ENCODE measurements around the gene HBE1. TPM values are rescaled to one million over a fixed set of nuclear protein-coding genes. Genes with fewer than 3 reads are reported as not detected.

Gene HBE1
- total RNA-seq, 1 donor from 2014 or later, result not detected

DNA sequence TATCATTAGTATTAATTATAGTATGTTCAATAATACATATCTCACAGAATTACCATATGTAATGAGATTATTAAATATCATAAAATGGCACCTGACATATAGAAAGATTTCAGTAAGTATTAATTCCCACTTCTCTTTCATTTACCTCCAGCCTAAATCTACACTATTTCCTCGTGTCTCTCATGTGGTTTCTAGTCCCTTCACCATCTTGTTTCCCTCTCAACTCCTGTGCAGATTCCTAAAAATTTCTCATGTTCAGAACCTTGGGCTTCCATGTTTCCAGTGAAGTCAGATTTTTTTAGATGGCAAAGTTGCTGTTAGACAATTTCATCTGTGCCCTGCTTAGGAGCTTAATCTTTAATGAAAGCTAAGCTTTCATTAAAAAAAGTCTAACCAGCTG, 14.1 kb upstream of the HBE1 start:
- Histone ChIP-seq H3K27me3 (ENCODE audit: control insufficient read depth, insufficient read depth, low read length) (no peaks in the 10 kb centered on the region), H3K4me3 (ENCODE audit: low read depth, low read length) (no peak overlapping the region)

DNA sequence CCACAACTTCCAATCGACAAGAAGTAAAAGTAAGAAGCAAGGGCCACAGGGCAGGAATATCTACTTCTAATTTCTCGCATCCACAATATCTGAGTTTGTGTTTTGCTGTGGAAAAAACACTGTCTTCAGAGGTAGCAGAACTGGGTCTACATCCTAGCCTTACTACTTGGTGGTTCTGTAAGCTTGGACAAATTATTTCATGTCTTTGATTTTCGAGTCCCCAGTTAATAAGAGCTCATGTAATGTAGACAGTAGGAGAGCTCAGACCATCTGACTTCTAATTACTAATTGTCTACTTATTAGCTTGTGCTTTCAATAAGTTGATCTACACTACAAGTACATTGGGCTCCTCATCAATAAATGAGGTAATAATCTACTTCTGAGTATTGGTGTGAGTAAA, 13.3 kb upstream of the HBE1 start:
- DNase-seq (ENCODE audit: low read depth), result no peak
- no peaks in the 10 kb centered on the region for H3K36me3 ChIP-seq (ENCODE audit: control insufficient read depth, insufficient read depth, low read length)
- no peak overlapping the region for H3K4me3 ChIP-seq (ENCODE audit: low read depth, low read length)
- H3K27me3 ChIP-seq (ENCODE audit: control insufficient read depth, insufficient read depth, low read length), result no peaks in the 10 kb centered on the region
- TF ChIP-seq CTCF (IDR thresholded peaks at IDR 0.05; ENCODE audit: insufficient read depth, low read length, poor library complexity, severe bottlenecking), result no peak

More for the DNA sequence above, 14.1 kb upstream of the HBE1 start:
- no peak for DNase-seq (ENCODE audit: low read depth)
- no peaks in the 10 kb centered on the region for H3K36me3 ChIP-seq (ENCODE audit: control insufficient read depth, insufficient read depth, low read length)
- TF ChIP-seq CTCF (IDR thresholded peaks at IDR 0.05; ENCODE audit: insufficient read depth, low read length, poor library complexity, severe bottlenecking), result no peak

DNA sequence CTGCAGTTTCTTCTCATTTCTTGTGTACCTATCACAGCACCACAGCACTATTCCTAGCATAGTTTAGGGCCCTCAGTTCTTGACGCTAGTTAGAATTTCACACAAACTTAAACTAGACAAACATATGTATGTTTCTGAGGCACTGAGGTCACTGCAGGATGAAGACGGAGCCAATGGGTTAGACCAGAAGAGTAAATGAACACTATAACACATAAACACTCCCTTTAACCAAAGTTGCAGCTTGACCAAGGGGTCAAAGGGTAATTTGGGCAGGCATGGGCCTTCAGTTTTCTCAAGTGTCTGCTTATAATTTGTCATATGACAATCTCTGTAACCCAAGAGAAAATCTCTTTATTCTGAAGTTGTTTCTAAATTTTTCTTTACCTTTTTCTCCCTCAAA, 12.9 kb upstream of the HBE1 start:
- DNase-seq (ENCODE audit: low read depth), result no peak
- Histone ChIP-seq H3K27me3 (ENCODE audit: control insufficient read depth, insufficient read depth, low read length) (no peaks in the 10 kb centered on the region), H3K36me3 (ENCODE audit: control insufficient read depth, insufficient read depth, low read length) (no peaks in the 10 kb centered on the region), H3K4me3 (ENCODE audit: low read depth, low read length) (no peak overlapping the region)
- TF ChIP-seq CTCF (IDR thresholded peaks at IDR 0.05; ENCODE audit: insufficient read depth, low read length, poor library complexity, severe bottlenecking), result no peak

DNA sequence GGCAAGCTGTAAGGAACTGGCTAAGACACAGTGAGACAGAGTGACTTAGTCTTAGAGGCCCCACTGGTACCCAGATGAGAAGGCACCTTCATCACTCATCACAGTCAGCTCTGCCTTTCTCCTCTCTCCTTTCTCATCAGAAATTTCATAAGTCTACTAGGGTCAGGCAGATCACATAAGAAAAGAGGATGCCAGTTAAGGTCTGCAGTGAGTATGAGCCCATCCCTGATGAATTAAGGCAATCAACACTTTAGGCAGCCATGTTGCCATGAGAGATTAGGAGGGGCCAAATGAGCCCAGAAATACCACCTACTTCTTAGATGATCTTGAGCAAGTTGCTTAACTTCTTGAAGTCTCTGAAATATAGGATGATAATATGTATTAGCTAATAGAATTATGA, 11.9 kb upstream of the HBE1 start:
- DNase-seq (ENCODE audit: low read depth), result no peak
- no peak for TF ChIP-seq CTCF (IDR thresholded peaks at IDR 0.05; ENCODE audit: insufficient read depth, low read length, poor library complexity, severe bottlenecking)
- Histone ChIP-seq H3K27me3 (ENCODE audit: control insufficient read depth, insufficient read depth, low read length) (no peaks in the 10 kb centered on the region), H3K36me3 (ENCODE audit: control insufficient read depth, insufficient read depth, low read length) (no peaks in the 10 kb centered on the region), H3K4me3 (ENCODE audit: low read depth, low read length) (no peak overlapping the region)

DNA sequence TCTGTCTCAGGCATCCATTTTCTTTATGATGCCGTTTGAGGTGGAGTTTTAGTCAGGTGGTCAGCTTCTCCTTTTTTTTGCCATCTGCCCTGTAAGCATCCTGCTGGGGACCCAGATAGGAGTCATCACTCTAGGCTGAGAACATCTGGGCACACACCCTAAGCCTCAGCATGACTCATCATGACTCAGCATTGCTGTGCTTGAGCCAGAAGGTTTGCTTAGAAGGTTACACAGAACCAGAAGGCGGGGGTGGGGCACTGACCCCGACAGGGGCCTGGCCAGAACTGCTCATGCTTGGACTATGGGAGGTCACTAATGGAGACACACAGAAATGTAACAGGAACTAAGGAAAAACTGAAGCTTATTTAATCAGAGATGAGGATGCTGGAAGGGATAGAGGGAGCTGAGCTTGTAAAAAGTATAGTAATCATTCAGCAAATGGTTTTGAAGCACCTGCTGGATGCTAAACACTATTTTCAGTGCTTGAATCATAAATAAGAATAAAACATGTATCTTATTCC, 10.9 kb upstream of the HBE1 start:
- TF ChIP-seq CTCF (IDR thresholded peaks at IDR 0.05; ENCODE audit: insufficient read depth, low read length, poor library complexity, severe bottlenecking), result no peak
- H3K27me3 ChIP-seq (ENCODE audit: control insufficient read depth, insufficient read depth, low read length), result no peaks in the 10 kb centered on the region
- no peak overlapping the region for H3K4me3 ChIP-seq (ENCODE audit: low read depth, low read length)
- DNase-seq (ENCODE audit: low read depth), result peak; percentile 98
- no peaks in the 10 kb centered on the region for H3K36me3 ChIP-seq (ENCODE audit: control insufficient read depth, insufficient read depth, low read length)

DNA sequence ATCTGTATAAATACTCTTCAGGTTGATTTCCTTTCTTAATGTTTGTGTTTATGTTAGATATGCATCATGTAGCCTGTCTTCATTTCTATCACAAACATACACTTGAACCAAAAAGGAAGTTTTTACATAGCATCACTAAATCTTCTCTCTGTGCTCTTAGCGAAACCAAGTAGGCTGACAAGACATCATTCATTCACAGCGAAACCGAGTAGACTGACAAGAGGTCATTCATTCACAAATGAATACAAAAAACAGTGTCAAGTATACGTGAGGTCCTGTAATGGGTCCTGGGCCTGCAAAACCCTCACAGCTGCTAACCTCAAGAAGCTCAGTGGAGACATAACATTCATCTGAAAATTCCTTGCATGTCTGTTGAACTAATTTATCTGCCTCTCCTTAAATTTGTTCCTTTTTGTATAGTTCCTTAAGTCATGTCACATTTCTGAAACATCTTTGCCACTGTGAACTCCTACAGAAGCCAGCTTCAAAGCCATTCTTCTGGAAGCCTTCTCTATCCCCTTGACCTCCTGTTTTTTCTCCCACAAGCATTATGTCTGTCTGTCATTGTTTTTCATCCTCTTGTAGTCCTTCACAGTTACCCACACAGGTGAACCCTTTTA, 9.8 kb upstream of the HBE1 start:
- H3K36me3 ChIP-seq (ENCODE audit: control insufficient read depth, insufficient read depth, low read length), result no peaks in the 10 kb centered on the region
- DNase-seq (ENCODE audit: low read depth), result no peak
- H3K27me3 ChIP-seq (ENCODE audit: control insufficient read depth, insufficient read depth, low read length), result no peaks in the 10 kb centered on the region
- no peak overlapping the region for H3K4me3 ChIP-seq (ENCODE audit: low read depth, low read length)
- TF ChIP-seq CTCF (IDR thresholded peaks at IDR 0.05; ENCODE audit: insufficient read depth, low read length, poor library complexity, severe bottlenecking), result no peak

All from kidney epithelial cell (primary cell).